TTC549 (cell line): ENCODE measurements around the gene SLIT2.
A peak's percentile ranks its signal among the peaks of the same experiment; 100 is the strongest.

Experiments used
- FAIRE-seq: peaks from 2 replicates; lab custom pipeline; 2012; peaks lifted over from hg19 to GRCh38; lab: Jason Lieb, UNC

The SLIT2 gene

GRCh38 chr4:20251796-20252655 lies at the start of gene SLIT2:
Gene SLIT2 (plus strand): TSS chr4:20251905. CDS start chr4:20253816, 1,911 bp downstream.
- no peak for FAIRE-seq

- FAIRE-seq: no peak
Observed at GRCh38 chr4:20203508-20203907, 48.2 kb upstream of the SLIT2 start.

DNA sequence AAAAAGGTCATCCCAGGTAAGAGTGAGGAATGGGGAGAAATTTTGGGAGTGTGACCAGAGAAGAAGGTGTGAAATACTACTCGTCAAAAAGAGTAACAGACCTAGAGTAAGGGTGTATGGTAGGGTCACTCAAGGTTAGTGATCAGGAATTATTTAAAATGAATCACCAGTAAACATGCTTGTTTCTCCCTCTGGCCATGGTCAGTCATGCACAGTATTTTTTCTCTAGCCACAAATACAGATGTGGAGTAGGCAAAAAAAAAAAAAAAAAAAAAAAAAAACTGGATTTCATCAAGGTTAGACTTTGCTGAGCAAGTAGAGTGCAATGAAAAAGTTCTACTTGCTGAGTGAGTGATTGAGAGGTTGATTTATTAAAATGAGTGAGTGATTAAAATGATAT lies 34.2 kb upstream of the SLIT2 start:
- no peak for FAIRE-seq

DNA sequence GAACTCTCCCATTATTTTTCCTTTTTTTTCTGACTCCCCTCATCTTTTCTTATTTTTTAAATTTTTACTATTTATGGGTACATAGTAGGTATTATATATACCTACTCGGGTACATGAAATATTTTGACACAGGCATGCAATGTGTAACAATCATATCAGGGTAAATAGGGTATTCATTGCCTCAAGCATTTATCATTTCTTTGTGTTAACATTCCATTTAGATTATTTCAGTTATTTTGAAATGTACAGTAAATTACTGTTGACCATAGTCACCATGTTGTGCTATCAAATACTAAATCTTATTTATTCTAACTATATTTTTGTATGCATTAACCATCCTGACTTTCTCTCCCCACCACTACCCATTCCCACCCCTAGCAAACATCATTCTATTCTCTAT lies 33.8 kb upstream of the SLIT2 start:
- FAIRE-seq: no peak

- FAIRE-seq: no peak
Observed at GRCh38 chr4:20219521-20219920, 32.2 kb upstream of the SLIT2 start.

GRCh38 chr4:20237894-20238537 lies 13.7 kb upstream of the SLIT2 start:
- FAIRE-seq: peak; percentile 5

- no peak for FAIRE-seq
Observed at GRCh38 chr4:20248155-20248558, 3.5 kb upstream of the SLIT2 start.

DNA sequence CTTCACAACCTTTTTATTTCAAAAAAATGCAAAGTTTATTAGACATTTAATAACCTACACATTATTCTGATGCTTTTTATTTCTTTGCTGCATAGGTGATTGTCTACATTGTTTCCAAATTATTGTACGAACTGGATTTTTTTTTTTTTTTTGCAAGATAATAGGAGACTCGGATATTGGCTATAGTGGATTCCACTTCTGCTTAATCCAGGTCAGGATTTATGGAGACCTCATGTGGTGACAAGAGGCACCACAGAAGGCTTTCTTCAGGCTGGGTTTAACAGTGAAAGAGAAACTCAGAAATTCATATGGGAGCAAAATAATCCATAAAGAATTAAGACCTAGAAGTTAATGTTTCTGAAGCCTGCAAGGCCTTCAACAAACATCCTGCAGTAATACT lies 2.4 kb upstream of the SLIT2 start:
- no peak for FAIRE-seq

DNA sequence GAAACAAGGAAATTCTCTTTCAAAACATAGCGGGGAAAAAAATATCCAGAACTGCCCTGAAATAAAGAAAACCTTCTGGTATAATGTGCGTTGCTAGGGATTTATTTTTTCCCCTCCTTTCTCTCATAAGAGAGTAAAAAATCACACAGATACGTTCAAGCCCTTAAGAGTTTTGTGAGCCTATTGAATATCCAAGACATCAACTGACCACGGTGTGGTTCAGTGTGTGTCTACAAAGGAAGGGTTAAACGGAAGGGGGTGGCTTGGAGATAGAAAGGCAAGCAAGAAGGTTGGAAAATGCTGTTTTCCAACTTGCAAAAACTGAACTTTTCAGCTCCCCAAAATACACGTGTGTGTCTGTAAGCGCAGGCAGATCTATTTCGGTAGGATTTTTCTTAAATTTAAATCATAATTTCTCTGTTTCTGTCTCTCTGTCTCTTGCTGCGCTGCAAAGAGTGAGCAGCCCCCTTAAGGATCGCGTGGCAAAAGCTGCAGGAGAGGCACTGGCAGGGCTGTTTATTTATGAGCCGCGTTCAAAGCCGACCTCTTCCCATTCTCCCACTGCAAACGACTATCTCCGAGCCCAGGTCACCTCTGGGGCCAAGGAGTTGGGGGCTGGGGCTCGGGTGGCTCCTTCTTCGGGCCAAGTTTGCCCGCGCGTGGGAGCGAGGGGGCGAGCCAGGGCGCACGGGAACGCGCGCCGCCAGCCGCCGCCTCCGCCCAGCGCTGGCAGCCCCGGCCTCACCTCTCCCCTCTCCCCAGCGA lies 492 bp upstream of the SLIT2 start:
- FAIRE-seq: no peak

GRCh38 chr4:20252656-20253282 lies 1.1 kb downstream of the SLIT2 start:
- FAIRE-seq: no peak

DNA sequence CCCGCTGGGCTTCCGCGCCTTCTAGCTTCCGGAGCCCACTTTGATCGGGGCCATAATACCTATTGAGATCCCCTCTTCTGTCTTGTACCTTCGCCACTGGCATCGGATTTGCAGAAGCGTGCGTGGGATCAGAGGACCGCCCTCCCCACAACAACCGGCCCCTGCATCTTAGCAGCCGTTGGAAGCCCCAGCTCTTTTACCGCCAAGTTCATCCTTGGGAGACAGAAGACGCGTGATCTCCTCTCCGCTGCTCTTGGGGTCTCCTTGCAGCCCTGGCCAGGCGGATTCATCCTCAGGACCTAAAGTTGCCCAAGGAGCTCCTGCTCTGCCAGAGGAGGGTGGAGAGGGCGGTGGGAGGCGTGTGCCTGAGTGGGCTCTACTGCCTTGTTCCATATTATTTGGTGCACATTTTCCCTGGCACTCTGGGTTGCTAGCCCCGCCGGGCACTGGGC lies 1.6 kb downstream of the SLIT2 start:
- FAIRE-seq: no peak

- FAIRE-seq: no peak
Observed at GRCh38 chr4:20253735-20254409, 2.2 kb downstream of the SLIT2 start.

- FAIRE-seq: no peak
Observed at GRCh38 chr4:20254511-20255250, 3.0 kb downstream of the SLIT2 start.

DNA sequence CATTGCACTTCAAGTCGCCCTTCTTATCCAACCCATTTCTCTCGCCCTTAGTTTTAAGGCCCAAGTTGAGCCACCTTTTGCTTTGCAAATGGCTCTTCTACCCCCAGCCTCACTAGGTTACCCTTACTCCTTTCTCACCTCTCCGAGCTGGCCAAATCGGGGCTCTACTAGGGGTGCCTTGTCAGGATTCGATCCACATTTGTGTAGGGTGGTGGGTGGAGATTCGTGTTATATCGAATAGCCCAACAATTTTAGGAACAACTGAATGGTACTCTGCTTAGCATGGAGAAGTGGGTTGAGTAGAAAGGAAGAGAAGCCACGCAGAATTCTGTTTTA lies 3.5 kb downstream of the SLIT2 start:
- no peak for FAIRE-seq

DNA sequence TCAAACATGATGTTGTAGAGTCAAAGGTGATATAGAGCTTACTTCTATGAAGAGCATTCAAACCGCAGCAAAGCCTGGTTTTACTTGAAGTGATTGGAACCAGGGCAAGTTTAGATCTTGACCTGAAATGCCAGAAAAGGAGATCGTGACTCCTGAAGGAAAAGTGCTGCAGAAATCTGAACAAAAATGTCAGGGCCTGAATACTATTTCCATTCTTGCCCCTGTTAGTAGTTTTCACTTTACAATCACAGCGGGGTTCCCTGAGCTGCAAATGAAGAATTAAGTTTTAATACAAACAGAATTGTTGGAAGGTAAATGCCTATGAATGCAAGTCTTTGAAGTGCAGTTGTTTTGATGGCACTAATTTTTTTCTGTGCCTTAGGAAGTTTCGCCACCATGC lies 4.1 kb downstream of the SLIT2 start:
- FAIRE-seq: no peak

DNA sequence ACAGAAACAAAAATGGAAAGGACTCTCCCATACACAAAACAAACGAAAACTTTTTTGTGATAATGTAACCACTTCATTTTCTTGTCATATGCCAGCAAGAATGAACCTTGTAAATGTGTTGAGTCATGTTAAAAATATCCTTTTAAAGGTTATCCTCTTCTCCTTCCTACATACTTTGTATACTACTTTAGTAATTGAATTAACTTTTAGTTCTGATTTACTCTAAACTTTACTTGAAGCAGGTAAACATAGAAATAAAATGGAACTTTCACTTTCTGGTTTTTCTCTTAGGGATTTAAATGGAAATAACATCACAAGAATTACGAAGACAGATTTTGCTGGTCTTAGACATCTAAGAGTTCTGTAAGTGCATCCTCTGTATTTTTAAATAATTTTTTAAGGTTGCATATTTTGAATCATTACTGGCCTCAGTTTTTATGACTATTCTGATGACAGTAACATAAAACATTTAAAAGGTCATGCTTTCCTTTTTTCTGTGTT lies 4.7 kb downstream of the SLIT2 start:
- no peak for FAIRE-seq

DNA sequence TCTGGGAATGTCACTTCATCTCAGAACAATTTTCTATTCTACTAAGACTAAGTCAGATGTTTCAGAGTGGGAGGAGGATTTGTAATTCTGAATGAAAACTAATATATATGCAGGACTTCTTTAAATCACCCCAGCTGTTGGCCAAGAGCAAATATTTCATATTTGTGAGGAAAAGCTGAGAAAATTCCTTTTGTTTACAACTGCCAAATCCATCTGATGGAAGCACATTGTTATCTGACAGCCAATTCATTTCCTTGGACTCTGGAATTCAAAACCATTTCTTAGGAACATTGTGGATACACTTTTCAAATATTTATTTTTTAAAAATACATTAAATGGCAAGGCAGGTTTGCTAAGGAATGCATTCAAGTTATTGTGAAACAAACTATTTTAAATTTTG lies 8.0 kb downstream of the SLIT2 start:
- no peak for FAIRE-seq

- FAIRE-seq: no peak
Observed at GRCh38 chr4:20260821-20261220, 9.1 kb downstream of the SLIT2 start.

DNA sequence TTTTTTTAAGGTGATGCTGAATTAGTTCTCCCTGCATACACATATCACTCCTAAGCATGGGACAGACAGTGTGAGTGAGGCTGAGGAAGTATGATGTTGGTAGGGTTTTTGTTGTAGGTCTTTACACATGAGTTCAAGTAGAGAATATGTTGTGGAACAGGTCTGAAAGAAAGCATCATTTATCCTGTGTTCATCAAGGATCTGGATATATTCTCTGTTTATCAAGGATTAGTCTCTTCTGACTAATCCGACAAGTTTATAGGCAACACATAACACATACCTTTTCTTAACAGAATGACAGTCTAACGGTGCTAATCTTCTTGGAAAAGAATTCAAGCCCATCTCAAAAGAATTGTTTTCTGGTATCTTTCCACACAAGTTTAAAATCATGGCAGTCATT lies 10.5 kb downstream of the SLIT2 start:
- no peak for FAIRE-seq

GRCh38 chr4:20264688-20265087 lies 13.0 kb downstream of the SLIT2 start:
- FAIRE-seq: no peak

GRCh38 chr4:20265726-20266125 lies 14.0 kb downstream of the SLIT2 start:
- FAIRE-seq: no peak
